Ishikawa (cell line): ENCODE results near the gene CRELD2.

Source experiments
- CEBPB ChIP-seq: IDR thresholded peaks from 2 replicates; pipeline ENCODE4 v1.6.1; 2012
- CREB1 ChIP-seq: IDR thresholded peaks from 2 replicates; pipeline ENCODE4 v1.6.1; 2012; ENCODE audit warnings: low read depth
- EGR1 ChIP-seq: IDR thresholded peaks from 2 replicates; pipeline ENCODE4 v1.6.1; 2012
- EP300 ChIP-seq: IDR thresholded peaks from 2 replicates; pipeline ENCODE4 v1.6.1; 2012; ENCODE audit warnings: borderline replicate concordance
- FOXM1 ChIP-seq: IDR thresholded peaks from 2 replicates; pipeline ENCODE4 v1.6.1; 2012; ENCODE audit warnings: low read depth, borderline replicate concordance
- MAX ChIP-seq: IDR thresholded peaks from 2 replicates; pipeline ENCODE4 v1.6.1; 2012
- NFIC ChIP-seq: IDR thresholded peaks from 2 replicates; pipeline ENCODE4 v1.6.1; 2012
- RAD21 ChIP-seq: IDR thresholded peaks from 2 replicates; pipeline ENCODE4 v1.6.1; 2012; ENCODE audit warnings: low read depth
- REST ChIP-seq: IDR thresholded peaks from 2 replicates; pipeline ENCODE4 v1.6.1; 2012; ENCODE audit warnings: low read depth, mild to moderate bottlenecking
- TAF1 ChIP-seq: IDR thresholded peaks from 2 replicates; pipeline ENCODE4 v1.6.1; 2012; ENCODE audit warnings: low read depth, mild to moderate bottlenecking
- TCF12 ChIP-seq: IDR thresholded peaks from 2 replicates; pipeline ENCODE4 v1.6.1; 2012; ENCODE audit warnings: low read depth
- TEAD4 ChIP-seq: IDR thresholded peaks from 2 replicates; pipeline ENCODE4 v1.6.1; 2012
- YY1 ChIP-seq: IDR thresholded peaks from 2 replicates; pipeline ENCODE4 v1.6.1; 2012; ENCODE audit warnings: low read depth
- ZBTB7A ChIP-seq: IDR thresholded peaks from 2 replicates; pipeline ENCODE4 v1.6.1; 2012; ENCODE audit warnings: low read depth

GRCh38 chr22:49933236-49934159, 15.1 kb downstream of the CRELD2 start:
- TF ChIP-seq NFIC (no peak), TEAD4 (no peak), CEBPB (no peak), RAD21 (no peak), EP300 (no peak), MAX (no peak), TCF12 (no peak), YY1 (no peak), TAF1 (no peak), REST (no peak), EGR1 (no peak), FOXM1 (no peak), ZBTB7A (no peak), CREB1 (no peak)
